SK-N-SH treated with all-trans-retinoic acid at 6 μM for 48 hours (cell line): Measurements from ENCODE around the gene TMC8.

ENCODE experiments used
- ATAC-seq: fragments of 200-7000 bp; cut with Tn5 transposase; 3 replicates; pipeline ENCODE4 v1.9.1; 2020; ENCODE audit warnings: mild to moderate bottlenecking, moderate library complexity
- ARNTL ChIP-seq: fragments of 450-650 bp; formaldehyde crosslinking; IDR thresholded peaks from 2 replicates; pipeline ENCODE4 v1.5.0; 2020; ENCODE audit warnings: low read depth, mild to moderate bottlenecking, moderate library complexity, borderline replicate concordance
- BACH2 ChIP-seq: fragments of 250-450 bp; sonication (Bioruptor Pico); IDR thresholded peaks from 2 replicates; pipeline ENCODE4 v1.9.0; 2021; ENCODE audit warnings: mild to moderate bottlenecking, borderline replicate concordance
- CSDC2 ChIP-seq: fragments of 250-450 bp; sonication (Bioruptor Pico); IDR thresholded peaks from 2 replicates; pipeline ENCODE4 v1.5.0; 2020; ENCODE audit warnings: mild to moderate bottlenecking, moderate library complexity
- ESRRG ChIP-seq: fragments of 250-450 bp; sonication (Bioruptor Pico); IDR thresholded peaks from 2 replicates; pipeline ENCODE4 v1.6.1; 2021; ENCODE audit warnings: mild to moderate bottlenecking
- GLIS3 ChIP-seq: fragments of 250-450 bp; sonication (Bioruptor Pico); IDR thresholded peaks from 2 replicates; pipeline ENCODE4 v1.5.0; 2020; ENCODE audit warnings: mild to moderate bottlenecking, moderate library complexity
- ISL1 ChIP-seq: fragments of 250-450 bp; sonication (Bioruptor Pico); IDR thresholded peaks from 2 replicates; pipeline ENCODE4 v2.1.2; 2022; ENCODE audit warnings: mild to moderate bottlenecking, moderate library complexity
- PPARA ChIP-seq: fragments of 250-450 bp; sonication (Bioruptor Pico); IDR thresholded peaks from 2 replicates; pipeline ENCODE4 v1.5.0; 2020; ENCODE audit warnings: mild to moderate bottlenecking, borderline replicate concordance
- SNAI2 ChIP-seq: fragments of 250-450 bp; sonication (Bioruptor Pico); IDR thresholded peaks from 2 replicates; pipeline ENCODE4 v1.5.0; 2020; ENCODE audit warnings: mild to moderate bottlenecking, moderate library complexity
- TCF4 ChIP-seq: fragments of 250-450 bp; sonication (Bioruptor Pico); IDR thresholded peaks from 2 replicates; pipeline ENCODE4 v1.8.0; 2021; ENCODE audit warnings: mild to moderate bottlenecking, moderate library complexity, borderline replicate concordance
- TOX ChIP-seq: fragments of 250-450 bp; sonication (Bioruptor Pico); IDR thresholded peaks from 2 replicates; pipeline ENCODE4 v1.8.0; 2021; ENCODE audit warnings: mild to moderate bottlenecking, moderate library complexity, borderline replicate concordance
- ZC3H10 ChIP-seq: fragments of 250-450 bp; sonication (Bioruptor Pico); IDR thresholded peaks from 2 replicates; pipeline ENCODE4 v1.5.1; 2021; ENCODE audit warnings: mild to moderate bottlenecking, moderate library complexity
- ZFP3 ChIP-seq: fragments of 250-450 bp; sonication (Bioruptor Pico); IDR thresholded peaks from 2 replicates; pipeline ENCODE4 v1.5.0; 2020; ENCODE audit warnings: mild to moderate bottlenecking, moderate library complexity
- ZFP30 ChIP-seq: fragments of 450-650 bp; formaldehyde crosslinking; IDR thresholded peaks from 2 replicates; pipeline ENCODE4 v1.5.0; 2022; ENCODE audit warnings: mild to moderate bottlenecking, moderate library complexity
- ZNF565 ChIP-seq: fragments of 450-650 bp; formaldehyde crosslinking; conservative IDR thresholded peaks from 2 replicates; pipeline ENCODE4 v1.5.0; 2020; ENCODE audit warnings: low read depth, mild to moderate bottlenecking, moderate library complexity
- ZNF8 ChIP-seq: fragments of 450-650 bp; formaldehyde crosslinking; IDR thresholded peaks from 2 replicates; pipeline ENCODE4 v1.5.0; 2020; ENCODE audit warnings: mild to moderate bottlenecking, moderate library complexity
- TF ChIP-seq, protein P1 (sequence below): fragments of 250-450 bp; sonication (Bioruptor Pico); IDR thresholded peaks from 2 replicates; pipeline ENCODE4 v1.8.0; 2021; ENCODE audit warnings: low read depth, mild to moderate bottlenecking, moderate library complexity, borderline replicate concordance
- TF ChIP-seq, protein P2 (sequence below): fragments of 250-450 bp; sonication (Bioruptor Pico); IDR thresholded peaks from 2 replicates; pipeline ENCODE4 v1.5.1; 2020; ENCODE audit warnings: low read depth, mild to moderate bottlenecking, moderate library complexity
- TF ChIP-seq, protein P3 (sequence below): fragments of 250-450 bp; sonication (Bioruptor Pico); IDR thresholded peaks from 2 replicates; pipeline ENCODE4 v1.5.0; 2020; ENCODE audit warnings: mild to moderate bottlenecking, moderate library complexity
- TF ChIP-seq, protein P4 (sequence below): fragments of 250-450 bp; sonication (Bioruptor Pico); IDR thresholded peaks from 2 replicates; pipeline ENCODE4 v1.5.1; 2021; ENCODE audit warnings: mild to moderate bottlenecking, moderate library complexity
- TF ChIP-seq, protein P5 (sequence below): fragments of 250-450 bp; sonication (Bioruptor Pico); IDR thresholded peaks from 2 replicates; pipeline ENCODE4 v1.8.0; 2020; ENCODE audit warnings: mild to moderate bottlenecking, moderate library complexity, borderline replicate concordance

TMC8 gene

DNA sequence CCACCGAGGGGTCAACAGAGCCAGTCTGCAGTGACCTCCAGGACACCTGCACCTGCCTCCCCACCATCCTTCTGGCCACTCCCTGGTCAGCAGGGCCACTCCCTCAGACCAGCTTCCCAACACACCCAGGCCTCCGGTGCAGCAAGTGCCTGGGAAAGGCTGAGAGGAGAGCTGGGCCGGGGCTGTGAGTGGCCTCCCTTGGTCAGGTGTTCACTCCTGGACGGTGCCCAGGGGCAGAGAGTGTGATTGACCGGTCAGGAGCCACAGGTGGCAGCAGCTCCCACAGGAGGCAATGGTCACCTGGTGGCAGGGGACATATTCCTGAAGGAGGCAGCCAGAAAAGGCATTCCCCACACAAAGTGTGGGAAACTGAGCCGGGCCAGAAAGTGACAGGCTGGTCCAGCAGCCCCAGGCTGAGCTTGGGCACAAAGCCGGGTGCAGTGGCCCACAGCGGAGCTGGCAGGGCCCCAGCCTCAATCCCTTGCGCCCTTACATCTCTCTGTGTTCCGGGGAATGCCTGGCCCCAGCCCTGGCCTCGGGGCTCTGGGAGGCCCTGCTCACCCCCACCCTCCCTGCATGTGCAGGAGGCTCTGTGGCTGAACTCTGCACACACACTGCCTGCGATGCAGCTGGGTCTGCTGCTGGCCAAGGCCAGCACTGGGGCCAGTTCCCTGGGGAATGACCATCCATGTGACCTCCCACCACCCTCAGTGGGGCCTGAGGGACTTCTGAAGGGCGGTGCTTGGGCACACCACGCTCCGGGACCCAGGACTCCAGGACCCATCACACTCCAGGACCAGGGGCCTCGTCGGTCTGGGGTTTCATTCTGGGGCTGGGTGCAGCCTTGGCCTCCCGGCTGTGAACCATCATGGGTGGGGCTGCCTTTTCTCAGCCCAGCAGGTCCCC lies 14.4 kb downstream of the TMC8 start:
- TF ChIP-seq CSDC2 (CRISPR knock-in tag) (no peak), ZNF565 (no peak), BACH2 (CRISPR knock-in tag) (no peak), TOX (CRISPR knock-in tag) (no peak), ARNTL (CRISPR knock-in tag) (no peak), SNAI2 (no peak), ZC3H10 (no peak), ZNF8 (no peak), ZFP30 (CRISPR knock-in tag) (no peak), PPARA (CRISPR knock-in tag) (no peak), TCF4 (CRISPR knock-in tag) (no peak), ISL1 (no peak)
- TF ChIP-seq, protein P1, sequence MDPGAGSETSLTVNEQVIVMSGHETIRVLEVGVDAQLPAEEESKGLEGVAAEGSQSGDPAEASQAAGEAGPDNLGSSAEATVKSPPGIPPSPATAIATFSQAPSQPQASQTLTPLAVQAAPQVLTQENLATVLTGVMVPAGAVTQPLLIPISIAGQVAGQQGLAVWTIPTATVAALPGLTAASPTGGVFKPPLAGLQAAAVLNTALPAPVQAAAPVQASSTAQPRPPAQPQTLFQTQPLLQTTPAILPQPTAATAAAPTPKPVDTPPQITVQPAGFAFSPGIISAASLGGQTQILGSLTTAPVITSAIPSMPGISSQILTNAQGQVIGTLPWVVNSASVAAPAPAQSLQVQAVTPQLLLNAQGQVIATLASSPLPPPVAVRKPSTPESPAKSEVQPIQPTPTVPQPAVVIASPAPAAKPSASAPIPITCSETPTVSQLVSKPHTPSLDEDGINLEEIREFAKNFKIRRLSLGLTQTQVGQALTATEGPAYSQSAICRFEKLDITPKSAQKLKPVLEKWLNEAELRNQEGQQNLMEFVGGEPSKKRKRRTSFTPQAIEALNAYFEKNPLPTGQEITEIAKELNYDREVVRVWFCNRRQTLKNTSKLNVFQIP (CRISPR knock-in tag): no peak
- TF ChIP-seq, protein P2, sequence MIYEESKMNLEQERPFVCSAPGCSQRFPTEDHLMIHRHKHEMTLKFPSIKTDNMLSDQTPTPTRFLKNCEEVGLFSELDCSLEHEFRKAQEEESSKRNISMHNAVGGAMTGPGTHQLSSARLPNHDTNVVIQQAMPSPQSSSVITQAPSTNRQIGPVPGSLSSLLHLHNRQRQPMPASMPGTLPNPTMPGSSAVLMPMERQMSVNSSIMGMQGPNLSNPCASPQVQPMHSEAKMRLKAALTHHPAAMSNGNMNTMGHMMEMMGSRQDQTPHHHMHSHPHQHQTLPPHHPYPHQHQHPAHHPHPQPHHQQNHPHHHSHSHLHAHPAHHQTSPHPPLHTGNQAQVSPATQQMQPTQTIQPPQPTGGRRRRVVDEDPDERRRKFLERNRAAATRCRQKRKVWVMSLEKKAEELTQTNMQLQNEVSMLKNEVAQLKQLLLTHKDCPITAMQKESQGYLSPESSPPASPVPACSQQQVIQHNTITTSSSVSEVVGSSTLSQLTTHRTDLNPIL (CRISPR knock-in tag): no peak
- TF ChIP-seq, protein P3, sequence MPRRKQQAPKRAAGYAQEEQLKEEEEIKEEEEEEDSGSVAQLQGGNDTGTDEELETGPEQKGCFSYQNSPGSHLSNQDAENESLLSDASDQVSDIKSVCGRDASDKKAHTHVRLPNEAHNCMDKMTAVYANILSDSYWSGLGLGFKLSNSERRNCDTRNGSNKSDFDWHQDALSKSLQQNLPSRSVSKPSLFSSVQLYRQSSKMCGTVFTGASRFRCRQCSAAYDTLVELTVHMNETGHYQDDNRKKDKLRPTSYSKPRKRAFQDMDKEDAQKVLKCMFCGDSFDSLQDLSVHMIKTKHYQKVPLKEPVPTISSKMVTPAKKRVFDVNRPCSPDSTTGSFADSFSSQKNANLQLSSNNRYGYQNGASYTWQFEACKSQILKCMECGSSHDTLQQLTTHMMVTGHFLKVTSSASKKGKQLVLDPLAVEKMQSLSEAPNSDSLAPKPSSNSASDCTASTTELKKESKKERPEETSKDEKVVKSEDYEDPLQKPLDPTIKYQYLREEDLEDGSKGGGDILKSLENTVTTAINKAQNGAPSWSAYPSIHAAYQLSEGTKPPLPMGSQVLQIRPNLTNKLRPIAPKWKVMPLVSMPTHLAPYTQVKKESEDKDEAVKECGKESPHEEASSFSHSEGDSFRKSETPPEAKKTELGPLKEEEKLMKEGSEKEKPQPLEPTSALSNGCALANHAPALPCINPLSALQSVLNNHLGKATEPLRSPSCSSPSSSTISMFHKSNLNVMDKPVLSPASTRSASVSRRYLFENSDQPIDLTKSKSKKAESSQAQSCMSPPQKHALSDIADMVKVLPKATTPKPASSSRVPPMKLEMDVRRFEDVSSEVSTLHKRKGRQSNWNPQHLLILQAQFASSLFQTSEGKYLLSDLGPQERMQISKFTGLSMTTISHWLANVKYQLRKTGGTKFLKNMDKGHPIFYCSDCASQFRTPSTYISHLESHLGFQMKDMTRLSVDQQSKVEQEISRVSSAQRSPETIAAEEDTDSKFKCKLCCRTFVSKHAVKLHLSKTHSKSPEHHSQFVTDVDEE (CRISPR knock-in tag): no peak
- TF ChIP-seq, protein P4, sequence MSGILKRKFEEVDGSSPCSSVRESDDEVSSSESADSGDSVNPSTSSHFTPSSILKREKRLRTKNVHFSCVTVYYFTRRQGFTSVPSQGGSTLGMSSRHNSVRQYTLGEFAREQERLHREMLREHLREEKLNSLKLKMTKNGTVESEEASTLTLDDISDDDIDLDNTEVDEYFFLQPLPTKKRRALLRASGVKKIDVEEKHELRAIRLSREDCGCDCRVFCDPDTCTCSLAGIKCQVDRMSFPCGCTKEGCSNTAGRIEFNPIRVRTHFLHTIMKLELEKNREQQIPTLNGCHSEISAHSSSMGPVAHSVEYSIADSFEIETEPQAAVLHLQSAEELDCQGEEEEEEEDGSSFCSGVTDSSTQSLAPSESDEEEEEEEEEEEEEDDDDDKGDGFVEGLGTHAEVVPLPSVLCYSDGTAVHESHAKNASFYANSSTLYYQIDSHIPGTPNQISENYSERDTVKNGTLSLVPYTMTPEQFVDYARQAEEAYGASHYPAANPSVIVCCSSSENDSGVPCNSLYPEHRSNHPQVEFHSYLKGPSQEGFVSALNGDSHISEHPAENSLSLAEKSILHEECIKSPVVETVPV (CRISPR knock-in tag): no peak
- TF ChIP-seq, all 23 proteins: peak for 0
- ATAC-seq: peak; percentile 14

DNA sequence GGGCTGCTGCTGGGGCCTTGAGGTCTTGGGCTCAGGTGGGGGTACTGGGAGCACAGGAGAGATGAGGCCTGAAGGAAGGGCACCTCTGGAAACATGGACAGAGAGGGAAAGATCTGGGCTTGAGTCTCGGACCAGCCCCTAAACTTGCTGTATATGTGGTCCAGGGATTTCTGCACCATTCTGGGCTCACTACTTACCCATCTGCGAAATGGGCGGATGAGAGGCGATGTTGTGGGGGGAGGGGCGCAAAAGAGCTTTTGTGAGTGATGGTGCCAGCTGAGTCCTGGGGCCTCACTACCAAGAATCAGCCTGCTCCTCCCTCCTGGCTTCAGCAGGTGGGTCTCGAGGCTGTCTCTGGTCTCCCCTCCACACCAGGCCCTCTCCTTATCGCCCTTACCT lies 15.9 kb downstream of the TMC8 start:
- no peak for TF ChIP-seq ARNTL (CRISPR knock-in tag)
- no peak for TF ChIP-seq TOX (CRISPR knock-in tag)
- no peak for TF ChIP-seq ZFP3 (CRISPR knock-in tag)
- TF ChIP-seq, protein P3 (CRISPR knock-in tag): no peak
- no peak for TF ChIP-seq GLIS3 (CRISPR knock-in tag)
- TF ChIP-seq, protein P5, sequence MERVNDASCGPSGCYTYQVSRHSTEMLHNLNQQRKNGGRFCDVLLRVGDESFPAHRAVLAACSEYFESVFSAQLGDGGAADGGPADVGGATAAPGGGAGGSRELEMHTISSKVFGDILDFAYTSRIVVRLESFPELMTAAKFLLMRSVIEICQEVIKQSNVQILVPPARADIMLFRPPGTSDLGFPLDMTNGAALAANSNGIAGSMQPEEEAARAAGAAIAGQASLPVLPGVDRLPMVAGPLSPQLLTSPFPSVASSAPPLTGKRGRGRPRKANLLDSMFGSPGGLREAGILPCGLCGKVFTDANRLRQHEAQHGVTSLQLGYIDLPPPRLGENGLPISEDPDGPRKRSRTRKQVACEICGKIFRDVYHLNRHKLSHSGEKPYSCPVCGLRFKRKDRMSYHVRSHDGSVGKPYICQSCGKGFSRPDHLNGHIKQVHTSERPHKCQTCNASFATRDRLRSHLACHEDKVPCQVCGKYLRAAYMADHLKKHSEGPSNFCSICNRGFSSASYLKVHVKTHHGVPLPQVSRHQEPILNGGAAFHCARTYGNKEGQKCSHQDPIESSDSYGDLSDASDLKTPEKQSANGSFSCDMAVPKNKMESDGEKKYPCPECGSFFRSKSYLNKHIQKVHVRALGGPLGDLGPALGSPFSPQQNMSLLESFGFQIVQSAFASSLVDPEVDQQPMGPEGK: no peak
- TF ChIP-seq TCF4 (CRISPR knock-in tag): no peak
- TF ChIP-seq ESRRG (CRISPR knock-in tag): no peak
- TF ChIP-seq ZFP30 (CRISPR knock-in tag): no peak
- ATAC-seq: no peak
